Measurements from ENCODE around the gene IL32. TPM values are rescaled to one million over a fixed set of nuclear protein-coding genes. Genes with fewer than 3 reads are reported as not detected.
"Not testable (repeated sequence)": the region's sequence is repeated elsewhere in the genome, so short reads cannot be mapped to it uniquely, and the experiment has no call there.

Gene IL32
- total RNA-seq, 2 experiments from 2014 or later: 4,131 to 4,213 TPM

- Mint-ChIP-seq H3K4me1 (peaks cover 77% of the 10 kb centered on the region), H3K4me3 (peak overlapping the region; percentile 64), H3K36me3 (ENCODE audit: low read depth) (peaks cover 77% of the 10 kb centered on the region), H3K27ac (peak overlapping the region; percentile 96)
- POLR2A ChIA-PET: interaction anchor here (0.7 to 6.1 kb wide), 9 partner anchors 8 to 103 kb away, joined by 3 to 96 read pairs (median 3); partner anchors contain the start of gene MMP25
- CTCF ChIA-PET: interaction anchor here (0.9 to 6.3 kb wide), 5 partner anchors 19 to 73 kb away, joined by 3 to 177 read pairs (median 5); no protein-coding TSS in a partner anchor
- not testable (repeated sequence) for DNase-seq, H3K9me3 Mint-ChIP-seq, H3K27me3 Mint-ChIP-seq
Measured at GRCh38 chr16:3055734-3056115, 9.7 kb upstream of the IL32 start.

- ChIA-PET POLR2A (interaction anchor here (0.7 to 6.1 kb wide), 13 partner anchors 9 to 102 kb away, joined by 3 to 96 read pairs (median 3); partner anchors contain the start of genes IL32, MMP25 and ZNF213), CTCF (interaction anchor here (0.9 to 6.3 kb wide), 5 partner anchors 25 to 72 kb away, joined by 3 to 177 read pairs (median 6); no protein-coding TSS in a partner anchor)
- DNase-seq: no peak
- Mint-ChIP-seq H3K27ac (peak overlapping the region; percentile 96), H3K27me3 (no peaks in the 10 kb centered on the region), H3K4me3 (peak overlapping the region; percentile 79), H3K9me3 (no peaks in the 10 kb centered on the region), H3K4me1 (peaks cover 73% of the 10 kb centered on the region), H3K36me3 (ENCODE audit: low read depth) (peaks cover 72% of the 10 kb centered on the region)
Measured at GRCh38 chr16:3056336-3057180, 8.9 kb upstream of the IL32 start.

- H3K4me1 Mint-ChIP-seq: peaks cover 71% of the 10 kb centered on the region
- H3K36me3 Mint-ChIP-seq (ENCODE audit: low read depth): peaks cover 64% of the 10 kb centered on the region
- ChIA-PET POLR2A (interaction anchor here (0.7 to 6.1 kb wide), 20 partner anchors 8 to 91 kb away, joined by 3 to 96 read pairs (median 6); partner anchors contain the start of genes IL32, MMP25, TNFRSF12A and ZNF213), CTCF (interaction anchor here (0.9 to 6.3 kb wide), 14 partner anchors 10 to 113 kb away, joined by 3 to 177 read pairs (median 12); partner anchors contain the start of genes MMP25 and ZNF213)
- peak; percentile 59 for DNase-seq
- H3K27ac Mint-ChIP-seq: peak overlapping the region; percentile 96
- no peaks in the 10 kb centered on the region for H3K27me3 Mint-ChIP-seq
- no peaks in the 10 kb centered on the region for H3K9me3 Mint-ChIP-seq
- H3K4me3 Mint-ChIP-seq: peak overlapping the region; percentile 79
Measured at GRCh38 chr16:3057181-3058138, 8.0 kb upstream of the IL32 start.

GRCh38 chr16:3058139-3059030 lies 7.1 kb upstream of the IL32 start:
- ChIA-PET CTCF (interaction anchor here (0.6 to 6.3 kb wide), 34 partner anchors 9 to 172 kb away, joined by 3 to 177 read pairs (median 5); partner anchors contain the start of genes HCFC1R1, MMP25, THOC6 and ZNF213), POLR2A (interaction anchor here (0.6 to 6.1 kb wide), 25 partner anchors 8 to 100 kb away, joined by 3 to 96 read pairs (median 6); partner anchors contain the start of genes MMP25, TNFRSF12A, ZNF213 and ZSCAN10)
- Mint-ChIP-seq H3K27ac (peak overlapping the region; percentile 96), H3K9me3 (no peaks in the 10 kb centered on the region), H3K27me3 (no peaks in the 10 kb centered on the region), H3K4me3 (peak overlapping the region; percentile 79), H3K36me3 (ENCODE audit: low read depth) (peaks cover 66% of the 10 kb centered on the region), H3K4me1 (peaks cover 75% of the 10 kb centered on the region)
- peak; percentile 68 for DNase-seq

- POLR2A ChIA-PET: interaction anchor here (0.6 to 6.1 kb wide), 26 partner anchors 7 to 99 kb away, joined by 3 to 96 read pairs (median 6); partner anchors contain the start of genes MMP25, TNFRSF12A, ZNF213 and ZSCAN10
- H3K4me3 Mint-ChIP-seq: peak overlapping the region; percentile 79
- no peaks in the 10 kb centered on the region for H3K27me3 Mint-ChIP-seq
- CTCF ChIA-PET: interaction anchor here (0.6 to 6.3 kb wide), 31 partner anchors 8 to 138 kb away, joined by 3 to 177 read pairs (median 5); partner anchors contain the start of genes HCFC1R1, MMP25, THOC6 and ZNF213
- H3K36me3 Mint-ChIP-seq (ENCODE audit: low read depth): peaks cover 59% of the 10 kb centered on the region
- peak overlapping the region; percentile 95 for H3K27ac Mint-ChIP-seq
- DNase-seq: peak; percentile 90
- H3K4me1 Mint-ChIP-seq: peaks cover 74% of the 10 kb centered on the region
- H3K9me3 Mint-ChIP-seq: no peaks in the 10 kb centered on the region
Measured at GRCh38 chr16:3059041-3059722, 6.3 kb upstream of the IL32 start.

GRCh38 chr16:3059723-3060242 lies 5.7 kb upstream of the IL32 start:
- Mint-ChIP-seq H3K36me3 (ENCODE audit: low read depth) (peaks cover 58% of the 10 kb centered on the region), H3K4me3 (peak overlapping the region; percentile 79), H3K27ac (peak overlapping the region; percentile 86), H3K4me1 (peaks cover 75% of the 10 kb centered on the region), H3K27me3 (no peaks in the 10 kb centered on the region), H3K9me3 (no peaks in the 10 kb centered on the region)
- no peak for DNase-seq
- ChIA-PET POLR2A (interaction anchor here (0.7 to 6.1 kb wide), 10 partner anchors 10 to 75 kb away, joined by 3 to 96 read pairs (median 13); partner anchors contain the start of genes ZNF213 and ZSCAN10), CTCF (interaction anchor here (0.6 to 6.3 kb wide), 17 partner anchors 12 to 139 kb away, joined by 3 to 177 read pairs (median 7); partner anchors contain the start of gene ZNF213)

- POLR2A ChIA-PET: interaction anchor here (1.0 to 6.1 kb wide), 6 partner anchors 9 to 74 kb away, joined by 3 to 96 read pairs (median 18); partner anchors contain the start of gene ZNF213
Measured at GRCh38 chr16:3060339-3061127, 4.9 kb upstream of the IL32 start.

GRCh38 chr16:3062553-3062952 lies 2.9 kb upstream of the IL32 start:
- peaks cover 57% of the 10 kb centered on the region for H3K4me1 Mint-ChIP-seq
- no peak overlapping the region for H3K4me3 Mint-ChIP-seq
- H3K9me3 Mint-ChIP-seq: no peaks in the 10 kb centered on the region
- H3K27ac Mint-ChIP-seq: no peak overlapping the region
- H3K27me3 Mint-ChIP-seq: no peaks in the 10 kb centered on the region
- ChIA-PET POLR2A (interaction anchor here (1.1 to 8.3 kb wide), 6 partner anchors 8 to 72 kb away, joined by 3 to 187 read pairs (median 36); partner anchors contain the start of genes MMP25 and ZNF213), CTCF (interaction anchor here (1.3 to 4.7 kb wide), 2 partner anchors 30 to 67 kb away, joined by 4 to 44 read pairs; no protein-coding TSS in a partner anchor)
- no peak for DNase-seq
- H3K36me3 Mint-ChIP-seq (ENCODE audit: low read depth): peaks cover 58% of the 10 kb centered on the region

More at GRCh38 chr16:3060339-3061127, 4.9 kb upstream of the IL32 start:
- CTCF ChIA-PET: interaction anchor here (1.1 to 6.3 kb wide), 13 partner anchors 13 to 109 kb away, joined by 3 to 177 read pairs (median 16); partner anchors contain the start of gene ZNF213
- peak overlapping the region; percentile 79 for H3K4me3 Mint-ChIP-seq
- no peak for DNase-seq
- peak overlapping the region; percentile 86 for H3K27ac Mint-ChIP-seq
- H3K4me1 Mint-ChIP-seq: peaks cover 75% of the 10 kb centered on the region
- H3K9me3 Mint-ChIP-seq: no peaks in the 10 kb centered on the region
- peaks cover 55% of the 10 kb centered on the region for H3K36me3 Mint-ChIP-seq (ENCODE audit: low read depth)
- no peaks in the 10 kb centered on the region for H3K27me3 Mint-ChIP-seq

- no peaks in the 10 kb centered on the region for H3K27me3 Mint-ChIP-seq
- peak overlapping the region; percentile 45 for H3K4me3 Mint-ChIP-seq
- no peaks in the 10 kb centered on the region for H3K9me3 Mint-ChIP-seq
- peaks cover 63% of the 10 kb centered on the region for H3K36me3 Mint-ChIP-seq (ENCODE audit: low read depth)
- no peak for DNase-seq
- ChIA-PET CTCF (interaction anchor here (0.8 to 4.7 kb wide), 8 partner anchors 13 to 70 kb away, joined by 3 to 44 read pairs (median 4); partner anchors contain the start of gene ZNF213), POLR2A (interaction anchor here (0.9 to 8.3 kb wide), 13 partner anchors 12 to 101 kb away, joined by 3 to 187 read pairs (median 8); partner anchors contain the start of genes MMP25, PKMYT1 and ZNF213)
- H3K4me1 Mint-ChIP-seq: peaks cover 63% of the 10 kb centered on the region
- peak overlapping the region; percentile 99 for H3K27ac Mint-ChIP-seq
Measured at GRCh38 chr16:3063625-3064386, 1.6 kb upstream of the IL32 start.
